HepG2 (cell line): ENCODE measurements around the gene INAFM2. TPM values are rescaled to one million over a fixed set of nuclear protein-coding genes. Genes with fewer than 3 reads are reported as not detected.

Source experiments
- ATF3 ChIP-seq: sonication (generic); formaldehyde crosslinking; IDR thresholded peaks from 2 replicates; pipeline ENCODE4 v1.4.0; 2020; ENCODE audit warnings: missing genetic modification reagents
- BCL6 ChIP-seq: IDR thresholded peaks from 2 replicates; pipeline ENCODE4 v1.6.1; 2016; ENCODE audit warnings: missing genetic modification reagents, missing compliant biosample characterization
- CENPX ChIP-seq: sonication (generic); formaldehyde crosslinking; IDR thresholded peaks from 2 replicates; pipeline ENCODE4 v1.9.0; 2021; ENCODE audit warnings: mild to moderate bottlenecking, missing genetic modification reagents, moderate library complexity
- CREBL2 ChIP-seq: sonication (generic); formaldehyde crosslinking; IDR thresholded peaks from 2 replicates; pipeline ENCODE4 v1.8.1; 2023; ENCODE audit warnings: missing genetic modification reagents, mild to moderate bottlenecking, borderline replicate concordance
- HMG20A ChIP-seq: IDR thresholded peaks from 2 replicates; pipeline ENCODE4 v1.6.1; 2016; ENCODE audit warnings: borderline replicate concordance
- MLLT10 ChIP-seq: sonication (generic); formaldehyde crosslinking; IDR thresholded peaks from 2 replicates; pipeline ENCODE4 v1.4.0; 2020; ENCODE audit warnings: missing genetic modification reagents
- NFRKB ChIP-seq: fragments of 450-650 bp; IDR thresholded peaks from 2 replicates; pipeline ENCODE4 v1.6.1; 2017
- PCBP1 ChIP-seq: fragments of 200-400 bp; formaldehyde crosslinking; IDR thresholded peaks from 2 replicates; pipeline ENCODE4 v1.6.1; 2017; ENCODE audit warnings: mild to moderate bottlenecking, low read depth, low read length, borderline replicate concordance
- PLSCR1 ChIP-seq: sonication (generic); formaldehyde crosslinking; IDR thresholded peaks from 2 replicates; pipeline ENCODE4 v1.5.0; 2020; ENCODE audit warnings: missing genetic modification reagents, mild to moderate bottlenecking, borderline replicate concordance
- SMARCE1 ChIP-seq: fragments of 450-650 bp; IDR thresholded peaks from 2 replicates; pipeline ENCODE4 v1.6.1; 2017; ENCODE audit warnings: borderline replicate concordance
- SRY ChIP-seq: sonication (generic); formaldehyde crosslinking; IDR thresholded peaks from 2 replicates; pipeline ENCODE4 v1.8.0; 2022; ENCODE audit warnings: mild to moderate bottlenecking, missing genetic modification reagents
- U2AF1 ChIP-seq: fragments of 200-400 bp; formaldehyde crosslinking; optimal IDR thresholded peaks from 2 replicates; pipeline ENCODE3; 2017; ENCODE audit warnings: mild to moderate bottlenecking, low read depth, low read length
- ZFP41 ChIP-seq: sonication (generic); formaldehyde crosslinking; IDR thresholded peaks from 2 replicates; pipeline ENCODE4 v1.4.0; 2020; ENCODE audit warnings: mild to moderate bottlenecking, missing genetic modification reagents, borderline replicate concordance
- ZMYM3 ChIP-seq: sonication (generic); formaldehyde crosslinking; IDR thresholded peaks from 2 replicates; pipeline ENCODE4 v1.5.1; 2020; ENCODE audit warnings: mild to moderate bottlenecking, missing genetic modification reagents
- ZNF10 ChIP-seq: sonication (generic); formaldehyde crosslinking; IDR thresholded peaks from 2 replicates; pipeline ENCODE4 v1.4.0; 2020; ENCODE audit warnings: mild to moderate bottlenecking, low read depth, missing genetic modification reagents, borderline replicate concordance
- ZNF205 ChIP-seq: IDR thresholded peaks from 2 replicates; pipeline ENCODE4 v1.6.1; 2018; ENCODE audit warnings: missing biosample characterization, missing genetic modification reagents
- ZNF275 ChIP-seq: sonication (generic); formaldehyde crosslinking; IDR thresholded peaks from 2 replicates; pipeline ENCODE4 v1.8.0; 2022; ENCODE audit warnings: missing genetic modification reagents, mild to moderate bottlenecking, inconsistent platforms, borderline replicate concordance
- ZNF317 ChIP-seq: sonication (generic); formaldehyde crosslinking; IDR thresholded peaks from 2 replicates; pipeline ENCODE4 v1.5.0; 2020; ENCODE audit warnings: mild to moderate bottlenecking, missing genetic modification reagents
- ZNF329 ChIP-seq: sonication (generic); formaldehyde crosslinking; IDR thresholded peaks from 2 replicates; pipeline ENCODE4 v1.9.0; 2021; ENCODE audit warnings: low read depth, mild to moderate bottlenecking, missing genetic modification reagents
- ZNF362 ChIP-seq: sonication (generic); formaldehyde crosslinking; IDR thresholded peaks from 2 replicates; pipeline ENCODE4 v1.4.0; 2020; ENCODE audit warnings: missing genetic modification reagents, mild to moderate bottlenecking, borderline replicate concordance
- ZNF577 ChIP-seq: sonication (generic); formaldehyde crosslinking; IDR thresholded peaks from 2 replicates; pipeline ENCODE4 v1.4.0; 2020; ENCODE audit warnings: mild to moderate bottlenecking, low read depth, missing genetic modification reagents, borderline replicate concordance
- ZNF605 ChIP-seq: sonication (generic); formaldehyde crosslinking; IDR thresholded peaks from 2 replicates; pipeline ENCODE4 v1.8.0; 2022; ENCODE audit warnings: mild to moderate bottlenecking, missing genetic modification reagents
- ZNF724P ChIP-seq: sonication (generic); formaldehyde crosslinking; IDR thresholded peaks from 2 replicates; pipeline ENCODE4 v1.8.0; 2022; ENCODE audit warnings: missing genetic modification reagents, borderline replicate concordance
- ZNF878 ChIP-seq: sonication (generic); formaldehyde crosslinking; IDR thresholded peaks from 2 replicates; pipeline ENCODE4 v1.8.1; 2023; ENCODE audit warnings: mild to moderate bottlenecking, missing genetic modification reagents, moderate library complexity
- polyA plus RNA-seq, 8 experiments: library from polyadenylated mRNA; depleted of rRNA in 3 of 8; stranded (reverse) in 7 of 8; unstranded in 1 of 8; fragments of >200 nt; fragmentation: Illumina TruSeq in 4 of 8; extraction: Trizol in 4 of 8; gene quantifications; 2 replicates each; pipeline versions ENCODE4 v1.2.1 to v1.2.3, GENCODE V29; 2011 to 2016; ENCODE audit warnings: low read depth in 4 of 8, missing spikeins in 1 of 8, mixed read lengths in 1 of 8; ENCODE audit not compliant: insufficient read depth in 1 of 8
- total RNA-seq, 5 experiments: library from RNA; depleted of rRNA; stranded (reverse); fragments of >200 nt; fragmentation: Illumina TruSeq; extraction: Trizol; gene quantifications; 2 replicates each; pipeline ENCODE4 v1.2.3, GENCODE V29; 2016; ENCODE audit warnings: low read depth in 1 of 5

Gene INAFM2
- total and polyA plus RNA-seq, 2 of the 13 experiments (the other 11 are each of a cell fraction or from before 2014, with no cell fraction given): 5.5 to 6.5 TPM

- TF ChIP-seq SMARCE1 (no peak), ZNF878 (CRISPR knock-in tag) (no peak), PLSCR1 (CRISPR knock-in tag) (no peak), ZNF724P (CRISPR knock-in tag) (no peak), NFRKB (no peak), ZNF577 (CRISPR knock-in tag) (no peak), ZNF317 (no peak), ZNF605 (CRISPR knock-in tag) (peak; percentile 44; the same call in 1 of the 2 replicates), SRY (peak; percentile 6; the same call in 1 of the 2 replicates), ZMYM3 (CRISPR knock-in tag) (no peak), BCL6 (CRISPR knock-in tag) (no peak), ZNF10 (CRISPR knock-in tag) (no peak), CREBL2 (CRISPR knock-in tag) (no peak), HMG20A (peak; percentile 13; the same call in 1 of the 2 replicates), ZNF205 (CRISPR knock-in tag) (no peak), ZNF329 (CRISPR knock-in tag) (no peak), ZFP41 (CRISPR knock-in tag) (no peak), U2AF1 (no peak), MLLT10 (no peak), PCBP1 (no peak), ATF3 (no peak), ZNF275 (no peak), CENPX (CRISPR knock-in tag) (no peak), ZNF362 (CRISPR knock-in tag) (no peak)
Measured at GRCh38 chr15:40323239-40323952, at the start of gene INAFM2 (continued).
